Stimulated activated CD4-positive, alpha-beta T cell treated with anti-CD3 and anti-CD28 coated beads, Interleukin-15, amount 100 ng/mL, for 1 hour (primary cell): ENCODE results near the gene VSIG8.

Experiments used
- DNase-seq, 2 donors: peaks; one replicate each; pipeline ENCODE4 v3.0.0-alpha.2; 2020; ENCODE audit warnings: low read depth in 1 of 2, low spot score in 1 of 2

Gene VSIG8

DNA sequence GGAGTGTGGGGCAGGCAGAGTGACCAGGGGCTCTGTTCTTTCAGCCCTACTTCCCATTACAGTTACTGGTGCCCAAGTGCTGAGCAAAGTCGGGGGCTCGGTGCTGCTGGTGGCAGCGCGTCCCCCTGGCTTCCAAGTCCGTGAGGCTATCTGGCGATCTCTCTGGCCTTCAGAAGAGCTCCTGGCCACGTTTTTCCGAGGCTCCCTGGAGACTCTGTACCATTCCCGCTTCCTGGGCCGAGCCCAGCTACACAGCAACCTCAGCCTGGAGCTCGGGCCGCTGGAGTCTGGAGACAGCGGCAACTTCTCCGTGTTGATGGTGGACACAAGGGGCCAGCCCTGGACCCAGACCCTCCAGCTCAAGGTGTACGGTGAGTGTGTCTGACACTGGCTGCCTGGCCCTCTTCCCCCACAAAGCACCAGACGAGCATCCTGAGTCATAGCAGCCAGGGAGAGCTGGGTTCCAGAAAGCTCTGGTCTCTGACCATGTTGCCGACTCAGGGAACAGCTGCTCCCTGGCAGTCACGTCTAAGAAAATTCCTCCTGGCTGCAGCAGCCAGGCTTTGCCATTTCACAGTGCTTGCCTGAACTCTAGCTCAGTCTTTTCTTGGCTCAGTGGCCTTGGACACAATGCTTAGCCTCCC is 32.5 kb downstream of the VSIG8 start:
- no peak for DNase-seq

DNA sequence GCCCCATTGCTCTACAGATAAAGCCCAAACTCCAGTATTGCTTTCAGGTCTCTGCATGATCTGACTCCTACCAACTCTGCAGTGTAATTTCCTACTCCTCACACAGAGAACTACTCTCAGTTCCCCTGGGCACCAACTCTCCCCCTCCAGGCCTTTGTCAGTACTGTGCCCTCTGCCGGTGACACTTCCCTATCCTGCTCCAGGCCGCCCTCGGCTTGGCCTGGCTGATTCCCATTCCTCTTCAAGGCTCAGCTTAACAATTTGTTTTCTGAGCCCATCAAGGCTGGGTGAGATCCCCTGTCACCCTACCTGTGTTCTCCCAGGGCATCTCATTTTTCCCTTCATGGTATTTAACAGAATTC is 33.2 kb downstream of the VSIG8 start:
- DNase-seq: no peak

DNA sequence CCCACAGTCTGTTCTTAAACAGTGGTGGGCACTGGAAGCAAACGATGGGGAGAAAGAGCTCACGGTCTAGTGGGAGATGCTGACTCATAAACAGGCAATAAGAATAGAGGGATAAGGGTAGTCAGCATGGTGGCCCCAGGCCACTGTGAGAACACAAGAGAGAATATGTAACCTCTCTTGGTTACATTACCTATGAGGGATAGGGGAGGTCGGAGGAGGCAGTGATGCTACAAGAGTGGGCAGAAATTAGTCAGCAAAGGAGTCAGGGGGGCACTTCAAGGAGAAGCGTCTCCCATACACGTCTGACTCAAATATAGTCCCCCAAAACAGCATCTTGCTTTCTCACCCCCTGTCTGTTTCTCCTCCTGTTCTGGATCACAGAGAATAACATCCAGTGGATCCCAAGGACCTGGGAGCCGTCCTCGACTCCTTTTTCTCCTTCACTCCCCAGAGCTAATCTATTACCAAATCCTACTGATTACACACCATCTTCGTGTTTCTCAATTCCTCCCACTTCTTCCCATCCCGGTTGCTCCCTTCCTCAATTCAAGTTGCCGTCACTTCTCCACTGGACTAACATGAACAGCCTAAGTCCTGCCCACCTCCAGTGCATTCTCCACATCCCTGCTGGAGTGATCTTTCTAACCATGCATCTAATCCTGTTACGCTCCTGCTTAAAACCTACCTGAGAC is 33.7 kb downstream of the VSIG8 start:
- no peak for DNase-seq

DNA sequence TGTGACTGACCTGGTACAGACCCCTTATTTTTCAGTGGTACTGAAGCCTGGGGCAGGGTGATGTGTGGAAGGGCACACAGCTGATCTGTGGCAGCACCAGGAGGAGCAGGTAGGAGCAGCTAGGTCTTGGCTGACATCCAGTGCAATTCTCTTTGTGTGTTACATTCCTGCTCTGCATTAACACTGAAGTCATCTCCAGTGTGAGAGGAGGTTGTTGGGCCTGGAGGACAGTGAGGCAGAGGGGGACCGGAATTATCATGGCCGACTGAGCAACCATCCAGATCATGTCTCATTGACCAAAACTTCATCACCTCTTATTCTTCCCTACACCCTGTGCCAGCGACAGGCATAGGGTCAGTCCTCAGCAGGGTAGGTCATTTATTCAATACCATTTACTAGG is 34.3 kb downstream of the VSIG8 start:
- no peak for DNase-seq

DNA sequence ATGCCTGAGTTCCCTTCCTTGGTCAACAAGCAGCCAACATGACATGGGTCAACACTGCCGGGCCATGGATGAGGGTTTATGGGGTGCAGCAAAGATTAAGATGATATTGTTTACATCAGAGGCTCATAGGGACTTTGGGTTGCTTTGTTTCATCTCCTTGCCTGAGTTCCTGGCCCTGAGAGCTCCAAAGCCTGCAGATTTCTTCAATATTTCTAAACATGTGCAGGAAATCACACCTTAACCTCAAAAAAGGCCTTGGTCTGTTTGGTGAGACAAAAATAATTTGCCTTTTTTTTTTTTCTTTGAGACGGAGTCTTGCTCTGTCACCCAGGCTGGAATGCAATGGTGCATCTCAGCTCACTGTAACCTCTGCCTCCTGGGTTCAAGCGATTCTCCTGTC is 34.9 kb downstream of the VSIG8 start:
- DNase-seq: no peak

DNA sequence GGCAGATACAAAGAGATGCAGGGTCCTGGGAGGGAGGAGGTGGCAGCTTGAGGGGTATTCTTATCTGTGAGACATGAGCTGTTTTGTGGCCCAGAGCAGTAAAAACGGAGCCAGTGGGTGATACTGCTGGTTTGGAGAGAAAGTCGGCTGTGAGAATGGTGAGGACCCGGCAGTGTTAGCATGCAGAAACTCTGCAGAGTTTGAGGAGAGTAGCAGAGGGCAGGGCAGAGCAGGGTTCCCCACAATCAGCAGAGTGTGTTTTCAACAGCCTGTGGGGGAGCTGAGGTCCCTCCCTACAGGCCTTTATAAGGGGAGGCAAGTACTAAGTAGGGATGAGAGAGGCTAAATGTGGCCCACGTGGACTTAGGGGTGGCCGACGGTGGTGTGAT is 35.4 kb downstream of the VSIG8 start:
- no peak for DNase-seq

DNA sequence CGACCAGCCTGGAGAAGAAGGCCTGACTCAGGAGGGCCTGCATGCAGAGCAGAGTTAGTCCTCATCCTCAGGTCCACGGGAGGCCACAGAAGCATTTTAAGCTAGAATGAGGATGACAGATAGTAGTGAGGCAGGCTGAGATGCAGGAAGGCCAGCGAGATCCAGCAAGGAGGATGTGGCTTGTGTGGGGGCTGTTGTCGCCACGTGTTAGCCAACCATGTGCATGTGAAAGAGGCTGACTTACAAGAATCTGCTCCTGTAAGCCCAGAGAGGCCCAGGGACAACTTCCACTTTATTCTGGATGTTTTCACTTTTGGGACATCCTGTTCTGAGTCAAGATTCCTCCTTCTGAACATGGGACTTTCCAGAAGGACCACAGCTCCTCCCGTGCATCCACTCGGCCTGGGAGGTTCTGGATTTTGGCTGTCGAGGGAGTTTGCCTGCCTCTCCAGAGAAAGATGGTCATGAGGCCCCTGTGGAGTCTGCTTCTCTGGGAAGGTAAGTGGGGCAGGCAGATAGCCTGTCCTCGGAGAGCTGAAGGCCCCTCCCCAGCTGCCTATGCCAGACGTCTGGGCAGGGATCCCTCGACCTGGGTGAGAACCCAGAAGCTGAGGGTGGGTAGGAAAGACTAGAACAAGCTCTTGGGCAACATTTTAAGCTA is 35.9 kb downstream of the VSIG8 start, which contains the start of gene SLAMF8:
Gene SLAMF8 (plus strand): TSS at position 433 of the 661 bp plus-strand sequence. CDS start 26 bp downstream, at position 459.
- DNase-seq: no peak

DNA sequence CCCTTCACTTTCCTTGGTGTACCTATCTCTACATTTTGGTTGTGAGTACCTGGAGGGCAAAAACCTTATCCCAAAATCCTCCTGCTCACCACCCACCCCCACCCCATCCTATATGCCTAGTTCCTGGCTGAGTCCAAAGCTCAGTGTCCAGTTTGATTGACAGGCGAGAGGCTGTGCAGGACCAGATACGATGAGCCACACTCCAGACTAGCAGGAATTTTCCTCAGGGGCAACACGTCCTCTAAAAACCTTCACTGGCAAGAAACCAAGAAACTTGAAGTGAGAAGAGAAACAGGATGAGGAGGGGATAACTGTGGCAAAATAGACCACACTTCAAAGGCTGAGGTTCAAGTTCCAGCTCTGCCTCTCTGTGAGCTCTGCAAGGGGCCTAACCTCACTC is 36.9 kb downstream of the VSIG8 start:
- no peak for DNase-seq

DNA sequence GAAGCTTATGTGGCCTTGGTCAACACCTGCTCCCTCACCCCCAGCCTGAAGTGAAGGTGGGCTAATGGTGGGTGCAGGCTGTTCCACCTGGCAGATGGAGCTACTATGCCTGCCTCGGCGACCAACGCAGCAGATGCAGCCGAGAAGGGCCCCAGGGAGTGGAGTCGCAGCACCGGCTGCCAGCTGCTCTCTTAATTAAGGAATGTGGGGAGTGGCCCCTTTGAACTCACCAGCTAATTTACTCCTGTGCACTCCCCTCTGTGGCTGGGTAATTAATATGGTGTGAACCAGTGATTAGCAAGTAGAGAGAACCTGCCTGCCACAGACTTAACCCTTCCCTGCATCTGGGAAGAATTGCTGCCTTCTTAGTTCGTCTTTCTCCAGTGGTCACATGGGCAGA is 39.1 kb downstream of the VSIG8 start:
- no peak for DNase-seq

DNA sequence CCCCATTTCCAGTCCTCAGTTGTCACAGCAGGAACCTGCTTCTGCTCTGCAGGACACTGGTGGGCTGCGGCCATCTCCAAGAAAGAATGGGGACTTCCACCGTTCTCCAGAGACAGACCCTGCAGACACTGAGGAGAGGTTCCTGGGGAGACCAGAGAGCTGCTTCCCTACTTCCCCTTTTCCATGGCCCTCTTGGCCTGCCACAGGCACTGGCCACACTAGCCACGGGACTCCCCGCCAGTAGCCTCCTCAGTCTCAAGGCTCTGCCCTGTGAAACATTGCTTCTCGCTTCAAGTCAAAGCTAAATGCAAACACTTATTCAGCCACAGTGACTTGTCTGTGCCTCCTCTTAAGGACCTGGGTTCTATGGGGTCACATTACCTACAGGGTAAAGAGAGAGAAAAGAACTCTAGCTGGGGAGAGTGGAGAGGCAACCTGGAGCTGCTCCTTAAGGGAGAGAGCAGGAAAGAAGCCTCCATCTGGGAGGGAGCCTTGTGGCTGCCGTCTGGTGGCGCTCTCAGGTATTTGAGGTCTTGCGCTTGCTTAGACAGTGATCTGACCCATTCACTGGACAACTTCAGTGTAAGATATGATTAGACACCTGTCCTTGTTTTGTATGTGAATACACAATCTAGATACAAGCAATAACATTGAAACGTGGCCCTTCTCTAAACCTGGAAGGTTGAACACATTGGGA is 41.1 kb downstream of the VSIG8 start:
- no peak for DNase-seq

DNA sequence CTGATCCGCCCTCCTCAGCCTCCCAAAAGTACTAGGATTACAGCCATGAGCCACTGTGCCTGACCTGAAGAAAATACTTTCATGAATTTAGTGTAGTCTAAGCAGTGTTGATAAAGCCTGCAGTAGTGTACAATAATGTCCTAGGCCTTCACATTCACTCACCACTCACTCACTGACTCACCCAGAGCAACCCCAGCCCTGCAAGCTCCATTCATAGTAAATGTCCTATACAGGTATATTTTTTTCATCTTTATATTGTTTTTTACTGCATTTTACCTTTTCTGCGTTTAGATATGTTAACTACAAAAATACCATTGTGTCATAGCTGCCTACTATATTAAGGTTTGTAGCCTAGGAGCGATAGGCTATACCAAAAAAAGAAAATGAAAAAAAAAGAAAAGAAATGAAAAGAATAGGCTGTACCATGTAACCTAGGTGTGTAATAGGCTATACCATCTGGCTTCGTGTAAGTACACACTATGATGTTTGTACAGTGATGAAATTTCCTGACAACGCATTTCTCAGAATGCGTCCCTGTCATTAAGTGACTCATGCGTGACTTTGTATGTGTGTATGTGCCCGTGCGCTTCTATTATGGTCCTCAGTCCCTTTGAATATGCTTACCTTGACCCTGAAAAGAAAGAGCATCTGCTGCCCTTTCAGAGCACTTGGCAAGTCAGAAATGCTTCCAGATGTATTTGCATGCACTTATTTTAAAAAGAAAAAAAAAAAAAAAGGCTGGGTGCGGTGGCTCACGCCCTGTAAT is 45.0 kb downstream of the VSIG8 start:
- no peak for DNase-seq

DNA sequence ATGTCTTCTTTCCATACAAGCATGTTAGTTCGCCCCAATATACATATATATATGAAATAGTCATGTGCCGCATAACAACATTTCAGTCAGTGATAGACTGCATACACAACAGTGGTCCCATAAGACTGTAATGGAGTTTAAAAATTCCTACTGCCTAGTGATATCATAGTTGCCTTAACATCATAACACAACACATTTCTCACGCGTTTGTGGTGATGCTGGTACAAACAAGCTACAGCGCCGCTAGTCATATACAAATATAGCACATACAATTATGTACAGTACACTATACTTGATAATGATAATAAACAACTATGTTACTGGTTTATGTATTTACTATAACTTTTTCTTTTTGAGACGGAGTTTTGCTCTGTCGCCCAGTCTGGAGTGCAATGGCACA is 46.5 kb downstream of the VSIG8 start:
- no peak for DNase-seq

DNA sequence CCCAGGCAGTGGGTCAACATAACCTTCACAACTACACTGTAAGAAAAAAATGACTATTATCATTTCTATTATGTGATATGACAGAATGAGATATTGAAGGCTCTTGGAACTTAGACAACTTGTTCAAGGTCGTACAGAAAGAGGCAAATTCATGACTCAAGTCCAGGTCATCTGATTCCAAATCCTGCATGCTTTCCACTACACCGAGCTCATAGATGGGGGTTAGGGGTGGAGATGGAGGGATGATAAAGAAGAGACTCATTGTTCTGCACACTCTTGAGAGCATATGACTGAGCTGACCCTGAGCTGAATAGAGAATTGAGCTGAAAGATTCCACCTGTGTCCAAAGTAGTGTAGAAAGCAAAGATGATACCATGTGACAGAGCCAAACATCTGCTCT is 57.5 kb downstream of the VSIG8 start:
- no peak for DNase-seq
